PC-3 (cell line): ENCODE results near the gene EIF2B4.

Experiments used
- CTCF ChIP-seq: fragments of 300-600 bp; sonication (generic); conservative IDR thresholded peaks from 2 replicates; pipeline ENCODE4 v1.5.1; 2017; ENCODE audit warnings: antibody characterized with exemption, low read depth, mild to moderate bottlenecking, low read length
- EZH2 ChIP-seq: fragments of 300-600 bp; sonication (generic); IDR thresholded peaks from one replicate; pipeline ENCODE4 v1.6.1; 2017; ENCODE audit warnings: antibody characterized with exemption, mild to moderate bottlenecking, low read length; ENCODE audit not compliant: unreplicated experiment

DNA sequence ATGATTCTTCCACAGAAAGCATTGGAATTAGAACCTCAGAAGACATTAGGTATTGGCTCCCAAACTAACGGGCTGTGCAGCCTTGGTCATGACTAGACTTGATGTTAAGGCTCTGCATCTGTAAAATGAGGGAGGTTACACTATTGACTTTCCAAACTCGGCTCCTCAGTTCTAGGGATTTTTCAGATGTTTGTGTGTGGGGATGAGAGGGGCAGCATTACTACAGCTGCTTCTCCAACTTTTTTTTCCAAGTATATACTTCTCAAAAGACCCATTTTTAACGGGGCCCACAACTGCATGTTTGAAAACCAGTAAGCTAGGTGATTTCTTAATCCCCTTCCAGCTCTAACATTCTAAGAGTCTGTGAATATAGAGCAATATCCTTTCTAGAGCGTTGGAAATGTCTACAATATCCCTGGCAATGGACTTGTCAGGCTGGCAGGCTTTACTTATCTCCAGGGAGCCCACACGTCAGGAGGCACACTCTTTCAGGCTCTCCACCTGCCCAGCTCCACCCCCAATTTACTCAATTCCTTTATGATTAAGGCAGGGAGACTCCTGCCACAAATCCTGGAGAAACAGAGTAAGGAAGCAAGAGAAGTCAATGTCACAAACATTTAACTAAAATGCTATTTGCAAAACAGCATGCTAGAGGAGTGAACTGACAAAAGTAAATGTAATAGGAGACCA, 46.4 kb downstream of the EIF2B4 start:
- TF ChIP-seq CTCF (no peak), EZH2 (no peak)
